ENCODE measurements around the gene CACTIN.
A peak's percentile ranks its signal among the peaks of the same experiment; 100 is the strongest.

GRCh38 chr19:3590991-3591659 is 35.5 kb downstream of the CACTIN start:
- TF ChIP-seq CEBPB (IDR thresholded peaks at IDR 0.05) (no peak), TAF1 (IDR thresholded peaks at IDR 0.05; ENCODE audit: low read depth) (no peak), CREB1 (IDR thresholded peaks at IDR 0.05; ENCODE audit: low read depth) (no peak), REST (IDR thresholded peaks at IDR 0.05; ENCODE audit: low read depth) (peak; percentile 47; the same call in 1 of the 2 replicates), ZBTB7A (IDR thresholded peaks at IDR 0.05; ENCODE audit: low read depth) (no peak), YY1 (IDR thresholded peaks at IDR 0.05; ENCODE audit: low read depth) (no peak), EGR1 (IDR thresholded peaks at IDR 0.05) (no peak), TCF12 (IDR thresholded peaks at IDR 0.05; ENCODE audit: low read depth) (no peak), MAX (IDR thresholded peaks at IDR 0.05) (no peak)

All from Ishikawa (cell line).